Stimulated activated CD8-positive, alpha-beta memory T cell treated with anti-CD3 and anti-CD28 coated beads, Interleukin-7, amount 100 ng/mL, for 48 hours (primary cell): ENCODE results near the gene GPR52.
"Not testable (repeated sequence)": the region's sequence is repeated elsewhere in the genome, so short reads cannot be mapped to it uniquely, and the experiment has no call there.

Source experiments
- DNase-seq, 2 donors: peaks; one replicate each; pipeline ENCODE4 v3.0.0-alpha.2; 2020; ENCODE audit warnings: low read depth in 1 of 2; ENCODE audit errors: extremely low read depth in 1 of 2

GPR52 gene, protein sequence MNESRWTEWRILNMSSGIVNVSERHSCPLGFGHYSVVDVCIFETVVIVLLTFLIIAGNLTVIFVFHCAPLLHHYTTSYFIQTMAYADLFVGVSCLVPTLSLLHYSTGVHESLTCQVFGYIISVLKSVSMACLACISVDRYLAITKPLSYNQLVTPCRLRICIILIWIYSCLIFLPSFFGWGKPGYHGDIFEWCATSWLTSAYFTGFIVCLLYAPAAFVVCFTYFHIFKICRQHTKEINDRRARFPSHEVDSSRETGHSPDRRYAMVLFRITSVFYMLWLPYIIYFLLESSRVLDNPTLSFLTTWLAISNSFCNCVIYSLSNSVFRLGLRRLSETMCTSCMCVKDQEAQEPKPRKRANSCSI

DNA sequence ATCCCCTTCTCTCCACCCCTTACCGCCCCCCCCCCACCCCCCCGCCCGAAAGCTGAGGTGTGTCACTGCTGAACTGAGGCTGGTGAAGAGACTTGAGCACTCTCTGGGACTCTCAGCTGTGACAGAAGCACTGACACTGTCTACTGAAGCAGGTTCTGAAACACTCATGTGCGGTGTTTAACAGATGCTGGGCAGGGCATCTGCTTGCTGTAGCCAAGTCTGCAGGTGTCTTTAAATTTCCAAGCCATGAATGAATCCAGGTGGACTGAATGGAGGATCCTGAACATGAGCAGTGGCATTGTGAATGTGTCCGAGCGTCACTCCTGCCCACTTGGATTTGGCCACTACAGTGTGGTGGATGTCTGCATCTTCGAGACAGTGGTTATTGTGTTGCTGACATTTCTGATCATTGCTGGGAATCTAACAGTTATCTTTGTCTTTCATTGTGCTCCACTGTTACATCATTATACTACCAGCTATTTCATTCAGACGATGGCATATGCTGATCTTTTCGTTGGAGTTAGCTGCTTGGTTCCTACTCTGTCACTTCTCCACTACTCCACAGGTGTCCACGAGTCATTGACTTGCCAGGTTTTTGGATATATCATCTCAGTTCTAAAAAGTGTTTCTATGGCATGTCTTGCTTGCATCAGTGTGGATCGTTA, at the start of gene GPR52:
Gene GPR52, plus strand, starts transcription at position 99 of the 665 bp plus-strand sequence. Its CDS starts 148 bp downstream, at position 247.
- no peak for DNase-seq

DNA sequence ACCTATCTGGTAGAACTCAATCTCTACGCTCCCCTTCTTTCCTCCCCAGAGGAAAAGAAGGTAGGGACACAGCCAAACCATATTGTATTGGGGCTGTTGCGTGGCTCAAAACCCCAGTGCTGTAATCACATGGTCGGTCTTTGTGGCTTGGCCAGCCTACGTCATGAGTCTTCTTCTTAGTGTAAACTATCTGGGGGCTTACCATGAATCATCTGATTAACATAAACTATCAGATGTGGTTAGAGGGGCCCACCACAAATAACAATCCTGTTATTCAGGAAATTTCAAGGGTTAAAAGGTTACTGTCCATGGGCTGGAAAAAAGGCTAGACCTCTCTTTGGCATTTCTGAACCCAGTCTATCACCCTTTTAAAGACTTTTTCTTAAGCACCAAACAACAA, 49.5 kb upstream of the GPR52 start:
- peak in 1 of 2 donors; percentile 10 for DNase-seq

DNA sequence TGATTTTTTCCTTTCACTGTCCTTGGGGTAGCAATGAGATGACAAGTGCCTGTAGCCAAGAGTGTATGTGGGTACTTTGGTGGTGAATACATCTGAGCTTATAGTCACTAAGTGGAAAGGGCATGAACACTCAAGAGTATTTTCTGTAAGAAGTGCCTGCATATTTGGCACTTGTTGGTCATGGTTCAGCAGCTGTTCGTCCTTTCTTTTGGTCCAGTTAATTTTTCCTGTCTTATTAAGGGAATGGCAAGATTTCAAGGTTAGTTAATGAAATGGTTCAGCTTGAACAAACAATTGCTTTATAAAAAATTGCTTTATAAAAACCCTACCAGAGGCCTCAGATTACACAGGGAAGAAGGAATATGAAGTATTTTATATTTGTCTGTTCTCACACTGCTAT, 48.6 kb upstream of the GPR52 start:
- no peak for DNase-seq

DNA sequence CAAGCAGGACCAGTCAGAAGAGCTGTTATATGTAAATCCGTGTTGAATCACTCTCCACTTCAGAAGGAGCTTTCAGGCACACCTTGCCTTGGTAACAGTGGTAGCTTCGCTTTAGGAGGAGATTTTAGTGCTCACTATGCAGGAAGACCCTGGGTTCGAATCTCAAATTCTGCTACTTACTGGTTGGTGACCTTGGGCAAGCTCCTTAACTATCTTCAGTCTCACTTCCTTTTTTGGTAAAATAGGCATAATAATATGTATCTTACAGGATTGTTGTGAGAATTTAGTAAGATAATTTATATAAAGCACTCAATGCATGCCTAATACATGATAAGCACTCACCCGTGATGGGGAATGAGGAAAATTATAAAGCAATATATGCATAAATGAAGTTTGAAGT, 46.7 kb upstream of the GPR52 start:
- no peak for DNase-seq

DNA sequence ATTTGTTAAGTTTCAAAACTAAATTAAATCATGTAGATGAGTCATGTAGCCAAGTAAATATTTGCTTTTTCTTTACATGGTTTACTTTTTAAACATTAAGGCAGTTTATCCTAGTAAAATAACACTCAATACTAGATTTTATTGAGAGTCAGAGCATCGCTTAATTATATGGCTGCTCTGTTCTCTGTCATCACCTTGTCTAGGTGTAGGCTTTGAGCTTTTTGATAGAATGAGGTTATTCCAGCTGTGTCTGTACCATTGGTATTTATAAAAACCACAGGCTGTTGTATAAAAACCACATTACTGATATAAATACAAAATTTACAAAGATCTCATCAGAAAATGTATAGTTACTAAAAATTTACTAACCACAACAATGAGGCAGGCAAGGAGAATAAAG, 42.5 kb upstream of the GPR52 start:
- DNase-seq: no peak

DNA sequence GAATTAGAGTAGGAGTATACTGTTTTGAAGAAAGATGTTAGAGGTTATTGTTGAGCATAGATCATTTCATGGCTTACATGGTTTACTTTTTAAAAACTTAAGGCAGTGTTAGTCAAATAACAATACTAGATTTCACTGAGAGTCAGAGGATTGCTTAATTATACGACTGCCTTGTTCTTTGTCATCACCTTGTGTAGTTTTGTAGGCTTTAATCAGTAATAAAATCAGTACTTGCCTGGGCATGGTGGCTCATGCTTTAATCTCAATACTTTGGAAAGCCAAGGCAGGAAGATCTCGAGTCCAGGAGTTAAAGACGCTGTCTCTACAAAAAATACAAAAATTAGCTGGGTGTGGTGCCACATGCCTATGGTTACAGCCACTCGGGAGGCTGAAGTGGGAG, 41.3 kb upstream of the GPR52 start:
- no peak for DNase-seq

DNA sequence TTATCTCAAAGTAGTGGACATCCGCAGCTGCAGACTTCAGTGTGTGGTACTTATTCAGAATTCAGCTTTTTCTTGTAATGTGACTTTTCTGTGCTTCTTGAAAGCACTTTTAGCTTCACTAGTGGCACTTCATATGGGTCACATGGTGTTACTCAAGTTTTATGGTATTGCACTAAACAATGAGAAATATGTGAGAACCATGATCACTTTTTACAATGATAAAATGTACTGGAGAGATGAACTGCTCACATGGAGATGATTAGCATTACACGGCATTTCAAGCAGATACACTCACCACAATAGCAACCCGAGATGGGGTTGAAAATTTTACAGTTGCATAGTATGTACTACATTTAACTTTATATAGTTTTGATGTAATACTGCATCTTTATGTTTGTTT, 40.1 kb upstream of the GPR52 start:
- no peak for DNase-seq

DNA sequence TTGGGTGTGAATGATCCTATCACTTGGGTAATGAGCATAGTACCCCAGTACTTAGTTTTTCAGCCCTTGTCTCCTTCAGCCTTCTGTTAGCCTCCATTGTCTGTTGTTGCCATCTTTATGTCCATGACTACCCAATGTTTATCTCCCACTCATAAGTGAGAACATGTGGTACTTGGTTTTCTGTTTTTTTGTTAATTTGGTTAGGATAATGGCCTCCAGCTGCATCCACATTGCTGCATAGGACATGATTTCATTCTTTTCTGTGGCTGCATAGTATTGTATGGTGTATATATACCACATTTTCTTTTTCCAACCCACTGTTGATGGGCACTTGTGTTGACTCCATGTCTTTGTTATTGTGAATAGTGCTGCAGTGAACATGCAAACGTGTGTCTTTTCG, 39.6 kb upstream of the GPR52 start:
- no peak for DNase-seq

DNA sequence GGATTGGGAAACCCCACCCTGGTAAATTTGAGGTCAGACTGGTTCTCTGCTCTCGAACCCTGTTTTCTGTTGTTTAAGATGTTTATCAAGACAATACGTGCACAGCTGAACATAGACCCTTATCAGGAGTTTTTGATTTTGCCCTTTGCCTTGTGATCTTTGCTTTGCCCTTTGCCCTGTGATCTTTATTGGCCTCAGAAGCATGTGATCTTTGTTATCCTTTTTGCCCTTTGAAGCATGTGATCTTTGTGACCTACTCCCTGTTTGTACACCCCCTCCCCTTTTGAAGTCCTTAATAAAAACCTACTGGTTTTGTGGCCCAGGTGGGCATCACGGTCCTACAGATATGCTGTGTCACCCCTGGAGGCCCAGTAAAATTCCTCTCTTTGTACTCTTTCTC, 38.0 kb upstream of the GPR52 start:
- DNase-seq: not testable (repeated sequence)

DNA sequence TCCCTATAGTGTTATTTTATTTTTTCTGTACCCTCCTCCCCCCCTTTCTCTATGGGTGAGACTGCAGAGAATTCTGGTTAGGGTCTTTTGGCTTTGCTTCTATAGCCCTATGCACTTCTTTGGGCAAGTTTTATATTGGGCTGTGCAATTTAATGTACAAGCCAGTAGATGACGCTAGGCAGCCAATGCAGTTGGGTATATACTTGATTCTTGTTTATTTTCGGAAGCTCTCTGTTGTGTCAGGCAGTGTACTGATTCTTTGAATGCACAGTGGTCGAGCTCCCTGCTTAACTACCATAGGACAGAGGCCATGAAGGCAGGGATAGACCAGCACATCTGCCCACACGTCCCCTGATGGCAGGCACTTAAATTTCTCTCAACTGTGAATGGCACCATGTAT, 34.1 kb upstream of the GPR52 start:
- no peak for DNase-seq

DNA sequence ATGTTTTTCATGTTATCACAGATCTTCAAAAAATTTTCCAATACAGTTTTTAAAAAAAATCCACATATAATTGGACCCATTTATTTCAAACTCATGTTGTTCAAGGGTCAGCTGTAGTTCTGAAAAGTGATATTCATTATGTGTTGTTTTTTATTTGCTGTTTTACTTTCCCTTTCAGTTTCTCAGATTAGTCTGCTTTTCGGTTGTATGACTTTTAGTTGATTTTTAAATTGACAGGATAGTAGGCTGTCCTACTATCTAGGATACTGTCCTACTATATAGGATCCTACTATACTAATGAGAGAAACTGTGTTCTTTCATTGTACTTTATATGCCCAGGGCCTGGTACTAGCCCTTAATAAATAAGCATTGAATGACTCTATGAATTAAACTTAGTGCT, 33.6 kb upstream of the GPR52 start:
- no peak for DNase-seq

DNA sequence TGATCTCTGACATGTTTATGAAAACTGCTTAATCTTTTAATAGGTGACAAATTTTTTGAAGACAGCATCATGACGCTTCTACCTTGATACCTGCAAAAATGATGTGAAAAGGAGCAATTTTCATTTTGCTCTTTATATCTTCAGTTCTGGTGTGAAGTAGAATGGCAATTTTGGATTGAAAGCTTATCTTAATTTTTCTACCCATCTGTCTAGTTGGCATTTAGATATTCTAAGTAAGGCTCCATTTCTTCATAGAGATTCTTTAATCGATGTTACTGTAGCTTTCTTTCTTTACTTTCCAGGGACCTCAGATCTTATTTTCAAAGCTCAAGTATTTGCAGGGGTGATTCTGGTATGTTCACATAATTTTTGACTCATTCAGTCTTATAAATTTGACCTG, 32.3 kb upstream of the GPR52 start:
- no peak for DNase-seq

DNA sequence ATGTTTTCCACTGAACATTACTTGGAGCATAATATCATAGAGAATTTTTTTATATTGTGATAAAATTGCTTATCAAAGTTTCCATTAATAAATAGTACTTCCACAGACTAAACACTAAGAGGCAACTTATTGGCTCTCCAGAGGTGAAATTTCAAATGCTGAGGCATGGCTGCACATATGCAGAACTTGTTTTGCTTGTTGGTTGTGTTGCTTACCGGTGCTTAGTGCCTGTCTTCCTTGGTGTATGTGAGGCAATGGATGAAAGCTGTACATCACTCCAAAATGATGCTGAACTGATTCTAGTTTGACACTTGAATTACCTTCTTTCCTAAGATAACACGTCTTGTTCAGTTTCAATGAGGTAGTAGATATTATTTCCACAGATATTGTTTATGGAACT, 29.8 kb upstream of the GPR52 start:
- DNase-seq: no peak

DNA sequence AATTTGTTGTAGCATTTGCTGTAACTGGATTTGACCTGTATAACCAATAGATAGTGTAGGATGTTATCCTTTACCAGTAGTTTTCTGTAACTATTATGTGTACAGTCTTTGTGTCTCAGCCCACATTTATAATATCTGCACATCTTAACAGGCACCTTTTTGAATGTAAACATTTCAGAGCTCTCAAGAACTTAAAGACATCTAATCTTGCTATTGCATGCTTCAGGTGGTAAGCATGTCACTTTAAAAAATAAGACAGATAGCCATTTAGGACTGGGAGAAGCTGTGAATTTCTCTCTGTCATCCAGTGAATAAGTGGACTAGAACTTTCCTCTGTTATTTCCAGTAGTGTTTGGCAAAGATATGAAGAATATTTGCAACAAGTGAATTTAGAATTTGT, 22.6 kb upstream of the GPR52 start:
- no peak for DNase-seq

DNA sequence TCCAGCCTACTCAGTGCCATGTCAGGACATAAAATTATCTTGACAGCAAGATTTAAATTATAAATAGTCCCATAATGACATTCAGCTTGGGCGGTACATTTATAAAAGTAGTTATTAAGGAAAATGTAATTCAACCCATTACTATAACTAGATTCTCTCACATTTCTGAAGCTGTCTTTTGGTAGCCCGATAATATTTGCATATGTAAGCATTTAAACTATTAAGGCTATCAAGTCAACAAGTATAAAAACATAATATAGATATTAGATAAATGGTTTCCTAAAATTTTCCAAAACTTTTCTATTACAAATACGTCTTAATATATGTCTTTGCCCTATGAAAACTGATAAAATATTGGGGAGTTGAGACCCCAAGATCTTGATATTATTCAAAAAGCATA, 21.6 kb upstream of the GPR52 start:
- no peak for DNase-seq

DNA sequence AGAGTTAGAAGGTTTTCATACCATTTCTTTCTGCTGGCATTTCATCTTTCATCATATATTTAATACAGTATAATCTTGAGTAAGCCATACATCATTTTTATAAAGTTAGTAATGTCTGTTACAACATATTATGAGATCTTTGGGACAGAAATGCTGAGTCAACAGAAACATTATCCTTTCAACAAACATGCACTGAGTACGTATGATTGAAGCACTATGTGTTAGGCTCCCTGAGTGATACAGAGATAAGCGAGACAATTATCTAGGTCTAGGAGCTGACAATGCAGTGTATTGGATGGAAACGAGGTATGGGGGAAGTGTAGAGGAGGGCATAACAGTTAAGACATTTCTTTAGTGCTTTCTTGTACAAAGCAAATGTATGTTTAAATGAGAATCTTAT, 19.7 kb upstream of the GPR52 start:
- no peak for DNase-seq

DNA sequence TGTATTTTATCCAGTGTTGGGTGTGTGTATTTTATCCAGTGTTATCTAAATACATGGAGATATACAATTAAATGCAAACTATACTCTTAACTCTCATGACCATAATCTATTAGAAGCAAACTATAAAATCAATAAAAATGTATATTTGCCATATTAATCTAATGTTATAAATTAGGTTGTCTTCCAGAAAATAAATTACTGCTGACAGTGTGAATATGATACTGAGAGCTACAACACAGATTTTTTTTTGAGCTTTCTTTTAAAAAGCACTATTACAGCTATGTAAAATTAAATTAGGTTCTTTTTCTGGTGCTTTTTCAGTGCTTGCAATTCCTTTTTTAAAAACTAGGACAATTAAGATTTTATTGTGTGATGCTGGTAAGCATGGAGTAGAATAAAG, 19.0 kb upstream of the GPR52 start:
- DNase-seq: no peak

DNA sequence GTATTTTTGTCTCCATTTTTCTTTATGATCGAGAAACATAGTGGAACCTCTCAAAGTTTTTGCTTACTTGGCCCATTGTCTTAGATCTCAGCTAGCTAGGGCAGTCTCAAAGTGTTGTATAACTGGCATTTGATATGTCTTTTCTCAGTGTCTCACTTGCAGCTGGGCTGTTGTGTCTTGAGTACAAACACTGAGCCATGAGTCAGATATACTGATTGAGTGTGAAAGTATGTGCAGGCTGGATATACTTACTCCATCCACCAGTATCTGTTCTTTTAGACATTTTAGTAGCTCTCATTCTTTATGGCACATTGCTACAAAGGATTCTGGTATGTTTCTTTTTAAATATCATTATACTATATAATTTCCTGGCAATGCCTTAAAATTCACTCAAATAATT, 14.3 kb upstream of the GPR52 start:
- DNase-seq: no peak

DNA sequence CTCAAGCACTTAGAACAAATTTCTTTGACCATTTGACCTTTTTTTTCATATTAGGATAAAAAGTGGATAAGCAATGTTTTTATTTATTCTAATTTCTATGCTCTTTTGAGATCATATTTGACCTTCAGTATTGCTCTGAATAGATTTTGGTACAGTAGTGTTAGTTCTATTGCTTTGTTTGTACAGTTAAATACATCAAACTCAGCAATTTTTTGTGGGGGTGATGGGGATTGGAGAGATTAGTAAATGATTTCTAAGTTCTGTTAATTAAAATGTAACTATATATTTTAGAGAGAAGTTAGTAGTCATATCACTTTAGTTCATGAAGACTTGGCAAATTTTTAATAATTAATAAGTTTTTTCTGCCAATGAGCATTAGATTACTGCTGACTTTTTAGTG, 2.4 kb upstream of the GPR52 start:
- DNase-seq: no peak

DNA sequence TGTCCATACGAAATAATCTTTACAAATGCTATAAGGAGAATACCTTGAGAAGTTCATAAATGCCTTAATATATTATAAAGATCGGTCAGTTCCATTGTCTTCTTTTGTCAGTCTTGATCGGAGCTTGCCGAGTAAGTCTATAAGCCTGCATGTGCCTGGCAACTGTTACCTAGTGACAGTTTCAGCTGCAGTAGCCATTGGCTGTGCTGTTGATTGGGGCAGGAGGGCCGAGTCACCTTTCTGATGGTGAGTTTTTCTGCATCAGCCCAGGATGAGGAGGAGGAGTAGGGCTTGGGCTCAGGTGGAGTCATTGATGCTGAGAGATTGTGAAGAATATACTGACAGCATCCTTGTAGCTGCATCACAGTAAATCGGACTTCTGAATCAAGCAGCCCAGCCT, 1.9 kb upstream of the GPR52 start:
- no peak for DNase-seq

DNA sequence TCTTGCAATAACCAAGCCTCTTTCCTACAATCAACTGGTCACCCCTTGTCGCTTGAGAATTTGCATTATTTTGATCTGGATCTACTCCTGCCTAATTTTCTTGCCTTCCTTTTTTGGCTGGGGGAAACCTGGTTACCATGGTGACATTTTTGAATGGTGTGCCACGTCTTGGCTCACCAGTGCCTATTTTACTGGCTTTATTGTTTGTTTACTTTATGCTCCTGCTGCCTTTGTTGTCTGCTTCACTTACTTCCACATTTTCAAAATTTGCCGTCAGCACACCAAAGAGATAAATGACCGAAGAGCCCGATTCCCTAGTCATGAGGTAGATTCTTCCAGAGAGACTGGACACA, 743 bp downstream of the GPR52 start:
- DNase-seq: no peak

DNA sequence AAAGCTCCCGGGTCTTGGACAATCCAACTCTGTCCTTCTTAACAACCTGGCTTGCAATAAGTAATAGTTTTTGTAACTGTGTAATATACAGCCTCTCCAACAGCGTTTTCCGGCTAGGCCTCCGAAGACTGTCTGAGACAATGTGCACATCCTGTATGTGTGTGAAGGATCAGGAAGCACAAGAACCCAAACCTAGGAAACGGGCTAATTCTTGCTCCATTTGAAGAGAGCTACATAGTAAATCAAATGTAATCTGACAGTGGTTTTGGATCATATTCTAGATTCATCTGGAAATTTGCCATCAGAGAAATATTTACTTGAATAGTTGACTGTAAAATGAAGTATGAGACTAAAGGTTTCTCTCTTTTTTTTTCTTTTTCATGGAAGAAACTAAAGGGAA, 1.2 kb downstream of the GPR52 start:
- DNase-seq: no peak

DNA sequence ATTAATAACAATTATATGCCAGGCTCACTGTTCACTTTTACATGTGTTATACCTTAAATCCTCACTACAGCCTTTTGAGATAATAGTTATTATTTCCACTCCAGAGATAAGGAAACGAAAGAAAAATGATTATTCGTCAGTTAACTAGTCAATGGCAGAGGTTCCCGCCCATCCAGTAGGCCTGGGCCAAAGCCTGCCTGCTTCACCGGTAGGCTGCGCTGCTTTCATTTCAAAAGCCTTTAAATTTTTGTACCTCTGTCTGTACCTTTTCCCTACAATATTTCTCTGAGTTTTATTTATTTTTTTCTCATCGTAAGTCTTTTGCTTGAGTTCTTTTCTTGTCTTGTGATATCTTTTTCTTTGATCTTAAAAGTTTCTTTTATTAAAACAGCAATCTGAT, 3.6 kb downstream of the GPR52 start:
- no peak for DNase-seq
